ENCODE results near the gene ROBO4.

- TF ChIP-seq ZNF311 (CRISPR knock-in tag; IDR thresholded peaks at IDR 0.05) (no peak), CTCF (IDR thresholded peaks at IDR 0.05 in 2 of 3, conservative IDR thresholded peaks at IDR 0.05 in 1 of 3; ENCODE audit: insufficient read depth in 2 of 3, low read depth in 1 of 3, low read length in 3 of 3) (no peak), ZBTB17 (CRISPR knock-in tag; IDR thresholded peaks at IDR 0.05) (no peak), POLR2AphosphoS5 (IDR thresholded peaks at IDR 0.05; ENCODE audit: control insufficient read depth, insufficient read depth, low read depth, low read length) (no peak), EHMT2 (IDR thresholded peaks at IDR 0.05) (no peak), YY1 (IDR thresholded peaks at IDR 0.05; ENCODE audit: borderline replicate concordance in 1 of 3, control insufficient read depth in 1 of 3, extremely low read depth in 1 of 3, insufficient read depth in 3 of 3, insufficient read length in 1 of 3, insufficient replicate concordance in 2 of 3, low read depth in 1 of 3, low read length in 2 of 3) (no peak), POLR2A (conservative IDR thresholded peaks at IDR 0.05) (no peak), ZNF57 (CRISPR knock-in tag; IDR thresholded peaks at IDR 0.05) (no peak)
These were observed 56.5 kb downstream of the ROBO4 start for GRCh38 chr11:124841201-124841600.

All from K562 (cell line).